AG08396 (cell line): ENCODE data around the gene ZNF625.
A peak's percentile ranks its signal among the peaks of the same experiment; 100 is the strongest.
"Not testable (repeated sequence)": the region's sequence is repeated elsewhere in the genome, so short reads cannot be mapped to it uniquely, and the experiment has no call there.

Experiments
- DNase-seq: peaks from one replicate; pipeline ENCODE4 v3.0.0; 2012; ENCODE audit warnings: low spot score, mixed read lengths

Gene ZNF625

GRCh38 chr19:12137221-12137940 is 19.2 kb downstream of the ZNF625 start:
- no peak for DNase-seq

- no peak for DNase-seq
These were observed 23.5 kb downstream of the ZNF625 start for GRCh38 chr19:12133069-12133468.

- peak; percentile 33 for DNase-seq
These were observed 29.8 kb downstream of the ZNF625 start for GRCh38 chr19:12126707-12127106.

GRCh38 chr19:12117201-12117970 is 39.1 kb downstream of the ZNF625 start:
- no peak for DNase-seq

- DNase-seq: no peak
These were observed 43.4 kb downstream of the ZNF625 start for GRCh38 chr19:12113121-12113520.

DNA sequence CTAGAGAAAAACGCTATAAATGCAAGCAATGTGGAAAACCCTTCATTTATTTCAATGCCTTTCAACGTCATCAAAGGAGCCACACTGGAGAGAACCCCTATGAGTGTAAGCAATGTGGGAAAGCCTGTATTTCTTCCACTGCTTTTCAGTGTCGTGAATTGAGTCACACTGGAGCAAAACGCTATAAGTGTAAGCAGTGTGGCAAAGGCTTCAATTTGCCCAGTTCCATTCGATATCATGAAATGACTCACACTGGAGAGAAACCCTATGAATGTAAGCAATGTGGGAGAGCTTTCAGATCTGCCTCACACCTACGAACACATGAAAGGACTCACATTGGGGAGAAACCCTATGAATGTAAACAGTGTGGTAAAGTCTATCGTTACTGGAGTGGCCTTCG is 43.8 kb downstream of the ZNF625 start:
- DNase-seq: no peak

DNA sequence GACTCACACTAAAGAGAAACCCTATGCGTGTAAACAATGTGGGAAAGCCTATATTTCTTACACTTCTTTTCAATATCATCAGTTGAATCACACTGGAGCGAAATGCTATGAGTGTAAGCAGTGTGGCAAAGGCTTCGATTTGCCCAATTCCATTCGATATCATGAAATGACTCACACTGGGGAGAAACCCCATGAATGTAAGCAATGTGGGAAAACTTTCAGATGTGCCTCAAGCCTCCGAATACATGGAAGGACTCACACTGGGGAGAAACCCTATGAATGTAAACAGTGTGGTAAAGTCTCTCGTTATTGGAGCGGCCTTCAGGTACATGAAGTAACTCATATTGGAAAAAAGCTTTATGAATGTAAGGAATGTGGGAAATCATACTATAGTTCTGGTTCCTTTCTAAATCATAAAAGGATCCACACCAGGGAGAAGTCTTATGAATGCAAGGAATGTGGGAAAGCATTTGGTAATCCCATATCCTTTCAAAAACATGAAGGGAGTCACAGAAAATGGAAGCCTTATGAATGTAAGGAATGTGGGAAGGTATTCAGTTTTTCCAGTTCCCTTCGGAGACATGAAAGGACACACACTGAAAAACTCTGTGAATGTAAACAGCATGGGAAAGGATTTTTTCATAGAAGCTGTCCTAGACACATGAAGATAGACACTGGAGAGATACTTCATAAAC is 44.4 kb downstream of the ZNF625 start:
- DNase-seq: no peak

GRCh38 chr19:12111176-12111575 is 45.4 kb downstream of the ZNF625 start:
- DNase-seq: no peak

- DNase-seq: not testable (repeated sequence)
These were observed 52.6 kb downstream of the ZNF625 start for GRCh38 chr19:12103909-12104308.

DNA sequence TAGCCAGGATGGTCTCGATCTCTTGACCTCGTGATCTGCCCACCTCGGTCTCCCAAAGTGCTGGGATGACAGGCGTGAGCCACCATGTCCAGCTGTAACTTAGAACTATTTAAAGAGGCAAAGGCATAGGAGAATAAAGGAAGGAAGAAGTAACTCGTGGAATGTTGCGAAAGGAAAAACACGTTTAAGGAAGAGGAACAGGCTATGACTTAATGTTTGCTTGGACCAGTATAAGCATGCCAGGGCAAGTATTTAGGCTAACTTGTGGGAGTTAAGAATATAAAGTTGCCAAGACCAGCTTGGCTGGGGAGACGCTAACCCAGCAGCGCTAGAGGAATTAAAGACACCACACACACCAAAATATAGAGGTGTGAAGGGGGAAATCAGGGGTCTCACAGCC is 58.5 kb downstream of the ZNF625 start:
- DNase-seq: no peak

DNA sequence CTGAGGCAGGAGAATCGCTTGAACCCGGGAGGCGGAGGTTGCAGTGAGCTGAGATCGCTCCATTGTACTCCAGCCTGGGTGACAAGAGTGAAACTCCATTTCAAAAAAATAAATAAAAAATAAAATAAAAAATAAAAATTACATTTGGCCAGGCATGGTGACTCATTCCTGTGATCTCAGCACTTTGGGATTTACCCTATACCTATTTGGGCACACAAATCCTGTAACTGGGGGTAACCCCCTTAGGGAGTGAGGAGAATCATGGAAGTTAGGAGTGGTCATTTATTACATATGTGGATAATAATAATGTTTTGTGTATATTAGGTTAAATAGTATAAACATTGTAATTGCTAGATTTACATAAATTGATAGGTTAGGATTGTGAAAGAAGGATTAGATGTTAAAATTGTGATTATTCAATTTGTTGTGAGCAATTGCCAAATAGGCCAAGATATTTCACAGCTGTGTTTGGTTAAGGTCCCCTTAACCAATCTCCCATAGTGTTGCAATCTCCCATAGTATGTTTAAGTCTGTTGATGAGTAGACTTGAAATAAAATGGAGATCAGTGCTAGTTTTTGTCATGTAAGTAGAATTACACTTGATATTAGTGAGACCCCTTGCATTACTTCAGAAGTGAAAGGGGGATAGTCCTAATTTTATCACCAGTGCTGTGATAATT is 61.3 kb downstream of the ZNF625 start:
- DNase-seq: no peak
